Body of pancreas (tissue), 4 donors: ENCODE measurements around the gene TMEM126B.

Experiments
- POLR2A ChIP-seq, 3 donors: fragments of 450-650 bp; IDR thresholded peaks; one replicate each; pipeline ENCODE4 v1.6.1; 2016; ENCODE audit warnings: antibody characterized with exemption in 3 of 3, mild to moderate bottlenecking in 2 of 3
- TF ChIP-seq, protein P1 (sequence below), 7 experiments: fragments of 450-650 bp in 4 of 7; fragments of 200-600 bp in 3 of 7; sonication (generic) in 3 of 7; IDR thresholded peaks; one replicate each; pipeline ENCODE4 v1.5.1; 2016 to 2019; ENCODE audit warnings: antibody characterized with exemption in 7 of 7

GRCh38 chr11:85663080-85663752, 34.8 kb downstream of the TMEM126B start:
- TF ChIP-seq, protein P1, sequence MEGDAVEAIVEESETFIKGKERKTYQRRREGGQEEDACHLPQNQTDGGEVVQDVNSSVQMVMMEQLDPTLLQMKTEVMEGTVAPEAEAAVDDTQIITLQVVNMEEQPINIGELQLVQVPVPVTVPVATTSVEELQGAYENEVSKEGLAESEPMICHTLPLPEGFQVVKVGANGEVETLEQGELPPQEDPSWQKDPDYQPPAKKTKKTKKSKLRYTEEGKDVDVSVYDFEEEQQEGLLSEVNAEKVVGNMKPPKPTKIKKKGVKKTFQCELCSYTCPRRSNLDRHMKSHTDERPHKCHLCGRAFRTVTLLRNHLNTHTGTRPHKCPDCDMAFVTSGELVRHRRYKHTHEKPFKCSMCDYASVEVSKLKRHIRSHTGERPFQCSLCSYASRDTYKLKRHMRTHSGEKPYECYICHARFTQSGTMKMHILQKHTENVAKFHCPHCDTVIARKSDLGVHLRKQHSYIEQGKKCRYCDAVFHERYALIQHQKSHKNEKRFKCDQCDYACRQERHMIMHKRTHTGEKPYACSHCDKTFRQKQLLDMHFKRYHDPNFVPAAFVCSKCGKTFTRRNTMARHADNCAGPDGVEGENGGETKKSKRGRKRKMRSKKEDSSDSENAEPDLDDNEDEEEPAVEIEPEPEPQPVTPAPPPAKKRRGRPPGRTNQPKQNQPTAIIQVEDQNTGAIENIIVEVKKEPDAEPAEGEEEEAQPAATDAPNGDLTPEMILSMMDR (IDR thresholded peaks at IDR 0.05) = no peak
- no peak for TF ChIP-seq POLR2A (IDR thresholded peaks at IDR 0.05)
